OCI-LY7 (cell line): Measurements from ENCODE around the gene TNFAIP8. TPM values are rescaled to one million over a fixed set of nuclear protein-coding genes. Genes with fewer than 3 reads are reported as not detected.

Experiments used
- BruUV-seq: library from RNA; stranded (reverse); fragments of 400-500 nt; replicated peaks from 2 replicates; lab custom pipeline; 2021; lab: Mats Ljungman, UMichigan
- CTCF ChIA-PET: fragments of 300-600 bp; sonication (Branson Sonifier 250); formaldehyde crosslinking; loops from one replicate; lab custom pipeline; 2022; ENCODE audit warnings: antibody characterized with exemption; ENCODE audit not compliant: unreplicated experiment; lab: Charles Lee
- POLR2A ChIA-PET: fragments of 300-600 bp; sonication (Branson Sonifier 250); formaldehyde crosslinking; loops from one replicate; lab custom pipeline; 2022; ENCODE audit warnings: antibody characterized with exemption; lab: Charles Lee
- DNase-seq: peaks from one replicate; pipeline ENCODE4 v3.0.0-alpha.2; 2015; ENCODE audit warnings: low spot score
- H2AFZ ChIP-seq: fragments of 200-600 bp; sonication (generic), shearing (Covaris generic); 2 replicates; pipeline ENCODE4 v1.6.1; 2014; ENCODE audit warnings: mild to moderate bottlenecking, antibody characterized with exemption, low read length, moderate library complexity
- H3K27ac ChIP-seq: fragments of 200-600 bp; sonication (generic); 2 replicates; pipeline ENCODE4 v1.5.1; 2014; ENCODE audit warnings: mixed run types, low read depth, mild to moderate bottlenecking, moderate library complexity, low read length, inconsistent platforms; ENCODE audit not compliant: poor library complexity, severe bottlenecking
- H3K36me3 ChIP-seq: fragments of 200-600 bp; sonication (generic); 2 replicates; pipeline ENCODE4 v1.6.1; 2014; ENCODE audit warnings: mild to moderate bottlenecking, antibody characterized with exemption, low read length, moderate library complexity, mixed read lengths; ENCODE audit not compliant: insufficient read depth
- H3K4me1 ChIP-seq: fragments of 200-600 bp; sonication (generic); 2 replicates; pipeline ENCODE4 v1.5.1; 2014; ENCODE audit warnings: mild to moderate bottlenecking, low read length; ENCODE audit not compliant: insufficient read depth, poor library complexity, severe bottlenecking
- H3K4me2 ChIP-seq: fragments of 200-600 bp; sonication (generic); 2 replicates; pipeline ENCODE4 v1.6.1; 2014; ENCODE audit warnings: mild to moderate bottlenecking, low read length
- H3K4me3 ChIP-seq: fragments of 200-600 bp; sonication (generic); 2 replicates; pipeline ENCODE4 v1.5.1; 2014; ENCODE audit warnings: mild to moderate bottlenecking, low read depth, low read length; ENCODE audit not compliant: poor library complexity, severe bottlenecking
- H3K79me2 ChIP-seq: fragments of 200-600 bp; sonication (generic); 2 replicates; pipeline ENCODE4 v1.6.1; 2016; ENCODE audit warnings: low read depth, mild to moderate bottlenecking, low read length, moderate library complexity, mixed read lengths; ENCODE audit not compliant: insufficient read depth
- H3K9me2 ChIP-seq: fragments of 200-600 bp; sonication (generic); 2 replicates; pipeline ENCODE4 v1.6.1; 2016; ENCODE audit warnings: mild to moderate bottlenecking, low read length, mixed read lengths; ENCODE audit not compliant: insufficient read depth
- H3K9me3 ChIP-seq: fragments of 200-600 bp; sonication (generic); 2 replicates; pipeline ENCODE4 v1.6.1; 2014; ENCODE audit warnings: mild to moderate bottlenecking, mixed run types, low read length, mixed read lengths
- H4K20me1 ChIP-seq: fragments of 200-600 bp; sonication (generic); 2 replicates; pipeline ENCODE4 v1.6.1; 2014; ENCODE audit warnings: mild to moderate bottlenecking, antibody characterized with exemption, low read length, moderate library complexity, mixed read lengths; ENCODE audit not compliant: insufficient read depth
- EZH2phosphoT487 ChIP-seq: fragments of 200-600 bp; sonication (generic); IDR thresholded peaks from 2 replicates; pipeline ENCODE4 v1.6.1; 2018; ENCODE audit warnings: low read depth, borderline replicate concordance, mild to moderate bottlenecking, mixed run types, antibody characterized with exemption, low read length, moderate library complexity, mixed read lengths
- intact Hi-C: fragments of 100-400 bp; cut with micrococcal nuclease; formaldehyde crosslinking; loops from one replicate; pipeline ENCODE4 v1.10.0; 2022; ENCODE audit not compliant: unreplicated experiment
- total RNA-seq, 2 experiments: library from RNA; depleted of rRNA in 1 of 2; stranded (reverse); fragments of >200 nt in 1 of 2; shearing (Covaris generic) in 1 of 2; gene quantifications; 2 replicates each; pipeline ENCODE4 v1.2.3, GENCODE V29; 2014 to 2022
- TF ChIP-seq, protein P1 (sequence below): fragments of 200-600 bp; sonication (generic); conservative IDR thresholded peaks from 2 replicates; pipeline ENCODE4 v1.5.1; 2014; ENCODE audit warnings: mild to moderate bottlenecking, antibody characterized with exemption, low read length, moderate library complexity, mixed read lengths

Gene TNFAIP8
- total RNA-seq, 2 experiments from 2014 or later: 75.4 to 95.1 TPM

DNA sequence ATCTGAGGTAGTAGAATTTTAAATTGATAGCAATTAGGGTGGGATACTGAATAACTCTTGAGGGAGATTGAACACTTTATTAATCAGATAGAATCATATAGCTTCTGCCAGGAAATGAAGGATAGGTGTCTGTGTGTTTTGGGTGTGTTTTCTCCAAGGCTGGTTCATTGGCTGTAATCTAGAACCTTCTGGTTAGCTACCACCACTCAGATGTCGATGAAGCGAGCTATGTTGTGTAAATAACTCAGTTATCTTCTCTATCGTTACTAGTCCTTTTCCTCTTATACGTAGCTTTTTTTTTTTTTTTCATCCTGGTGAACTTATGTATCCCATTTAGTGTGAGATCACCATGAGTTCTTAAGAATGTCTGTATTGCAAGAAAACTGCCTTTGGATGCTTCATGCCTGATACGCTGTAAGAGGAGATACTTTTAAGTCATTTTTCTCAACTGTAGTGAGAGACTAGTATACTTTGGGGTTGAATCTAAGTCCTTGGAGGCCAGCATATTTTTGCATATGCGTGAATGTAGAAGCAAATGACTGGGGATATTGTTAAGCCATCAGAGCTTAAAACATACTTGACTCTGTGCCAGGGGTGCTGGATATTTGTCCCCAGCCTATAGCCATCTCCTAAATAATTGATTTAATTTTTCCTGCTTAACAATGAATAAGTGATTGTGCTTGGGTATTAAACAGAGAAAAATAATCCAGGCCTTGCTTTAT, 2.1 kb downstream of the TNFAIP8 start:
- intact Hi-C loops: loop anchor here (1.0 kb wide), 1 partner anchor 54 kb away; no protein-coding TSS in a partner anchor

DNA sequence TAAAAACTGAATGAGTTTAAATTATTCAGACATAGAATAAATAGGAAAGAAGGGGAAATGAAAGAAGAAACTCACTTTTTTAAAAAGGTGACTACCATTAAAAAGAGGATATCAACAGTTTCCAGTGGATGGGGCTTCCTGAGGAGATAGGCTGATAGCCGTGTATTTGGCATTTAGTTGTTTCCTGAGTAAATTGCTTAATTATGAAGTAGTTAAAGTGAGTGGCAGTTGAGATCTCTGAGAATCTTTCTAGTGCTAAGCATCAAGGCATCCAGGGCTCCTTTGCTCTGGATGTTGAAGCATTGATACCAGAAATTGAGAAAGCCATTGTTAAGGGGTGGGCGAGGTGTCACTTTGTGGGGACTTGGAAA, 2.7 kb downstream of the TNFAIP8 start:
- TF ChIP-seq, protein P1, sequence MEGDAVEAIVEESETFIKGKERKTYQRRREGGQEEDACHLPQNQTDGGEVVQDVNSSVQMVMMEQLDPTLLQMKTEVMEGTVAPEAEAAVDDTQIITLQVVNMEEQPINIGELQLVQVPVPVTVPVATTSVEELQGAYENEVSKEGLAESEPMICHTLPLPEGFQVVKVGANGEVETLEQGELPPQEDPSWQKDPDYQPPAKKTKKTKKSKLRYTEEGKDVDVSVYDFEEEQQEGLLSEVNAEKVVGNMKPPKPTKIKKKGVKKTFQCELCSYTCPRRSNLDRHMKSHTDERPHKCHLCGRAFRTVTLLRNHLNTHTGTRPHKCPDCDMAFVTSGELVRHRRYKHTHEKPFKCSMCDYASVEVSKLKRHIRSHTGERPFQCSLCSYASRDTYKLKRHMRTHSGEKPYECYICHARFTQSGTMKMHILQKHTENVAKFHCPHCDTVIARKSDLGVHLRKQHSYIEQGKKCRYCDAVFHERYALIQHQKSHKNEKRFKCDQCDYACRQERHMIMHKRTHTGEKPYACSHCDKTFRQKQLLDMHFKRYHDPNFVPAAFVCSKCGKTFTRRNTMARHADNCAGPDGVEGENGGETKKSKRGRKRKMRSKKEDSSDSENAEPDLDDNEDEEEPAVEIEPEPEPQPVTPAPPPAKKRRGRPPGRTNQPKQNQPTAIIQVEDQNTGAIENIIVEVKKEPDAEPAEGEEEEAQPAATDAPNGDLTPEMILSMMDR: no peak
- no peak for TF ChIP-seq EZH2phosphoT487
- H4K20me1 ChIP-seq: peaks cover 48% of the 10 kb centered on the region
- peak overlapping the region; percentile 96 for H3K4me2 ChIP-seq
- H3K4me3 ChIP-seq: peak overlapping the region; percentile 73
- ChIA-PET CTCF (interaction anchor here (0.9 kb wide), 1 partner anchor 20 kb away, joined by 3 read pairs; no protein-coding TSS in a partner anchor), POLR2A (interaction anchor here (0.9 to 30.8 kb wide), 4 partner anchors 8 to 27 kb away, joined by 3 to 538 read pairs (median 15); no protein-coding TSS in a partner anchor)
- peaks cover 74% of the 10 kb centered on the region for H3K4me1 ChIP-seq
- intact Hi-C loops: loop anchor here (1.0 kb wide), 1 partner anchor 54 kb away; no protein-coding TSS in a partner anchor
- no TSS peak for BruUV-seq
- DNase-seq: no peak
- H3K27ac ChIP-seq: no peak overlapping the region
- H3K9me3 ChIP-seq: no peaks in the 10 kb centered on the region
- H3K79me2 ChIP-seq: peaks cover 95% of the 10 kb centered on the region
- H3K9me2 ChIP-seq: no peaks in the 10 kb centered on the region
- H2AFZ ChIP-seq: no peak overlapping the region
- peaks cover 16% of the 10 kb centered on the region for H3K36me3 ChIP-seq

More for the DNA sequence above, 2.1 kb downstream of the TNFAIP8 start:
- TF ChIP-seq EZH2phosphoT487: no peak
- TF ChIP-seq, protein P1: no peak
- H3K36me3 ChIP-seq: peaks cover 11% of the 10 kb centered on the region; the same call in 1 of the 2 replicates
- ChIA-PET CTCF (interaction anchor here (0.9 kb wide), 2 partner anchors 8 to 21 kb away, joined by 3 read pairs; no protein-coding TSS in a partner anchor), POLR2A (interaction anchor here (0.5 to 30.8 kb wide), 15 partner anchors 8 to 372 kb away, joined by 3 to 538 read pairs (median 5); no protein-coding TSS in a partner anchor)
- peaks cover 96% of the 10 kb centered on the region for H3K79me2 ChIP-seq
- peak overlapping the region; percentile 96 for H3K4me2 ChIP-seq
- H3K4me1 ChIP-seq: peaks cover 74% of the 10 kb centered on the region
- no peaks in the 10 kb centered on the region for H3K9me2 ChIP-seq
- H3K4me3 ChIP-seq: peak overlapping the region; percentile 73
- no peak overlapping the region for H3K27ac ChIP-seq
- no peak for DNase-seq
- H4K20me1 ChIP-seq: peaks cover 48% of the 10 kb centered on the region
- no peaks in the 10 kb centered on the region for H3K9me3 ChIP-seq
- no peak overlapping the region for H2AFZ ChIP-seq
- no TSS peak for BruUV-seq
